ENCODE results near the gene TMEM80. TPM values are rescaled to one million over a fixed set of nuclear protein-coding genes. Genes with fewer than 3 reads are reported as not detected.

The TMEM80 gene
- polyA plus RNA-seq, 1 experiment, result 19.5 TPM

DNA sequence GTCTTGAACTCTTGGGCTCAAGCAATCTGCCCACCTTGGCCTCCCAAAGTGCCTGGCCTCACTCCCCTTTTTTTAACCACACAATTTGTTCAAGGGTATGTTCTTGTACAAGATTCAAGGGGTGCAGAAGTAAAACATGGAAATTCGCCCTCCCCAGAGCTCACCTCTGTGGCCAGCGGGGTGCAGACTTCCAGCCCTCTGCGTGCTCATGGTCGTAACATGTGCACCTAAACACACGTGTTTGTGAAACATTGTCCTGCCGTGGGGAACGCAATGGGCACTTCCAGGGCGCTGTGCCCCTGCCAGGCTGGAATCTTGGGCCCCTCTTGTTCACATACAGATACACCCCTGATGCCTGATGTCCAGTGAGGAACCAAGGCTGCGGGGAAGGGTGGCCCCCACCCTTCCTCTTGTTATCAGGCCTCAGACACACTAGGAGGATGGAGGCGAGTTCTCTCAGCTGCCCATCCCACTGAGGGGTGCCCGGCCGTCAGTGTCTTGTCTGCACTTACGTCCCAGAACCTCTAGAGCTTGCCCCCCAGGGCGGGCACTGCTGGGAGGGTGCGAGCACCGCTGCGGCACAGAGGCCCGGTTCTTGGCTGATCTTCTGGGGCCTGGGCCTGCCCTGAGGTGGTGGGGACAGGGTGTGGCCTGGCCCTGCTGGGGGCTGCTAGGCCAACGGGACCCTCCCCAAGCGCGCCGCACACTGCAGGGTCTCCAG, 6.3 kb downstream of the TMEM80 start:
- Histone ChIP-seq H3K36me3 (ENCODE audit: control insufficient read depth, insufficient read depth, low read length) (peaks cover 14% of the 10 kb centered on the region), H3K27me3 (ENCODE audit: control insufficient read depth, insufficient read depth, low read length) (no peaks in the 10 kb centered on the region), H3K4me3 (ENCODE audit: low read depth, low read length) (no peak overlapping the region)
- POLR2A ChIA-PET, result no interaction called here
- CTCF ChIA-PET, result interaction anchor here (0.6 to 3.3 kb wide), 2 partner anchors 25 to 89 kb away, joined by 3 to 17 read pairs; no protein-coding TSS in a partner anchor
- TF ChIP-seq, protein P1, sequence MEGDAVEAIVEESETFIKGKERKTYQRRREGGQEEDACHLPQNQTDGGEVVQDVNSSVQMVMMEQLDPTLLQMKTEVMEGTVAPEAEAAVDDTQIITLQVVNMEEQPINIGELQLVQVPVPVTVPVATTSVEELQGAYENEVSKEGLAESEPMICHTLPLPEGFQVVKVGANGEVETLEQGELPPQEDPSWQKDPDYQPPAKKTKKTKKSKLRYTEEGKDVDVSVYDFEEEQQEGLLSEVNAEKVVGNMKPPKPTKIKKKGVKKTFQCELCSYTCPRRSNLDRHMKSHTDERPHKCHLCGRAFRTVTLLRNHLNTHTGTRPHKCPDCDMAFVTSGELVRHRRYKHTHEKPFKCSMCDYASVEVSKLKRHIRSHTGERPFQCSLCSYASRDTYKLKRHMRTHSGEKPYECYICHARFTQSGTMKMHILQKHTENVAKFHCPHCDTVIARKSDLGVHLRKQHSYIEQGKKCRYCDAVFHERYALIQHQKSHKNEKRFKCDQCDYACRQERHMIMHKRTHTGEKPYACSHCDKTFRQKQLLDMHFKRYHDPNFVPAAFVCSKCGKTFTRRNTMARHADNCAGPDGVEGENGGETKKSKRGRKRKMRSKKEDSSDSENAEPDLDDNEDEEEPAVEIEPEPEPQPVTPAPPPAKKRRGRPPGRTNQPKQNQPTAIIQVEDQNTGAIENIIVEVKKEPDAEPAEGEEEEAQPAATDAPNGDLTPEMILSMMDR (IDR thresholded peaks at IDR 0.05; ENCODE audit: insufficient read depth, low read depth, low read length), result no peak
- DNase-seq (ENCODE audit: low read depth), result no peak

DNA sequence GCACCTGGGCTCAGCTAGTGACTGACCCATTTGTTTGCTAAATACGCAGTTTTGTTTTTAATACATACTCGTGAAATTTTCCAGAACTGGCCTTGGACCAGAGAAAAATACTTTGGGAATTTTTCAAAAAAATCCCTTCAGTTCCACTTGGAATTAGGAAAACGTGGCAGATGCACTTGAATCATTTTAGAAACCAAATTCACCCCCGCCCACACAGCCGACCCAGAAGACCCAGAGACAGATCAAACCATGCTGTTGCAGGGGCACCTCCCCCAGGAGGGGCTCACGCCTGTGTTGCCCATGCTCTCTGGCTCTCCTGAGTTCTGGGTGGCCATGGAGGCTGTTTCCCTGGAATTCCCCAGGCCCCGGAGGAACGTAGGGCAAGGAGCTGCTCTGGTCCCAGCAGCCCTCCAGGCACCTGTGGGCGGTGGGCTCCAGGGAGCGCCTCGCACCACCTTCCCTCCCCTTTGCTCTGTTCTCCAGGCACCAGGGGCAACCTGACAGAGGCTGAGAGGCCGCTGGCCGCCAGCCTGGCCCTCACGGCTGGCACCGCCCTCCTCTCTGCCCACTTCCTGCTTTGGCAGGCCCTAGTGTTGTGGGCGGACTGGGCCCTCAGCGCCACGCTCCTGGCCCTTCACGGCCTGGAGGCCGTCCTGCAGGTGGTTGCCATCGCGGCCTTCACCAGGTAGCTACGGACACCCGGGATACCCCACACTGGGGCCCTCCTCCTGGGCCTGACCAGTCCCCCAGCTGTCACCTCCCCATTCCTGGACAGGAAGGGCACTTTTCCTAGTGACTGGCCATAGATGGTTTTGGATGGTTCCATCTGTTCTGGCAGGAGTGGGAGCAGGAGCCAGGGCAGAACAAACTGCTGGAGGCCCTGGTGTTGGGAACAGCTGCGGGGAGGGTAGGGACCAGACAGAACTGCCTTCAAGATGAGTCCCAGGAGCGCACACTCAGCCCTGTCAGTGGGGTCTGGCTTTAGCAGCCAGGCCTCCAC, 7.1 kb downstream of the TMEM80 start:
- ChIA-PET CTCF (interaction anchor here (0.6 to 3.3 kb wide), 2 partner anchors 25 to 52 kb away, joined by 3 to 17 read pairs; no protein-coding TSS in a partner anchor), POLR2A (no interaction called here)
- Histone ChIP-seq H3K4me3 (ENCODE audit: low read depth, low read length) (no peak overlapping the region), H3K36me3 (ENCODE audit: control insufficient read depth, insufficient read depth, low read length) (peaks cover 14% of the 10 kb centered on the region), H3K27me3 (ENCODE audit: control insufficient read depth, insufficient read depth, low read length) (no peaks in the 10 kb centered on the region)
- TF ChIP-seq, protein P1 (IDR thresholded peaks at IDR 0.05; ENCODE audit: insufficient read depth, low read depth, low read length), result no peak
- DNase-seq (ENCODE audit: low read depth), result no peak

DNA sequence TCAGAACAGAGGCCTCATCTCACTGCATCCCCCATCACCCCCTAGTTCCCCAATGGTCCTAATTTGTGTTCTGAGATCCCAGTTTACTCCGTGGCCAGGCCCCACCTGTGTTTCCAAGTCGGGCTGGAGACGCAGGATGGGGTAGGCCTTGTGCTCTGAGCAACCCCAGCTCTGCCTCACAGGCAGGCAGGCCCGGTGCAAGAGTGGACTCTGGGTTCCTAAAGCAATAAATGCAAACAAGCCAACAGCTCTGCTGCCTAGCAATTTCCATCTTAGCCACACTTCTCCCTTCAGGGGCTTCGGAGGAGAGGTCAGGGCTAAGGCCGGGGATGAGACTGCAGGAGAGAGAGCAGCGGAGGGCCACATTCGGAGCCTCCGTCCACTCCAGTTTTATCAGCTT, 7.9 kb downstream of the TMEM80 start:
- Histone ChIP-seq H3K27me3 (ENCODE audit: control insufficient read depth, insufficient read depth, low read length) (no peaks in the 10 kb centered on the region), H3K36me3 (ENCODE audit: control insufficient read depth, insufficient read depth, low read length) (peaks cover 14% of the 10 kb centered on the region), H3K4me3 (ENCODE audit: low read depth, low read length) (no peak overlapping the region)
- DNase-seq (ENCODE audit: low read depth), result no peak
- CTCF ChIA-PET, result interaction anchor here (1.5 to 3.3 kb wide), 2 partner anchors 24 to 128 kb away, joined by 3 to 17 read pairs; no protein-coding TSS in a partner anchor
- POLR2A ChIA-PET, result interaction anchor here (0.5 kb wide), 1 partner anchor 29 kb away, joined by 3 read pairs; no protein-coding TSS in a partner anchor
- TF ChIP-seq, protein P1 (IDR thresholded peaks at IDR 0.05; ENCODE audit: insufficient read depth, low read depth, low read length), result no peak

DNA sequence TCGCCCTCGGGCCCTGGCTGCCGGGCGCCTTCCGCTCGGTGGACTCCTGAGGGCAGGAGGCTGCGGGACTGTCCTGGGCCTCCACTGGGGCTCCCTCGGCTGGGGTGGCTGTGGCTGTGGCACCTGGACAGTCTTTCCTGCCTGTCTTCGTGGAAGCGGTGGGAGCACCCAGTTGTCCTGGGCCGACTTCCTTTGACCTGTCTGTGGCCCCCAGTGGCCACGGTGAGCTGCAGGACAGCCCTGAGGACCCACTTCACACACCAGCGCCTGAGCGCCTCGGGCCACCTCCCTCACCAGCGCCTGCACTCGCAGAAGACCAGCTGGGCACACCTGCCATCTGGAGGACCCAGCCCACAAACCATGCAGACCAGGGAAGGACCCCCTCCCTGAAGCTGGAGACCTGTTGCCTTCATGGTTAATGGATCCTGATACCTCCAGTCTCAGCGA, 8.6 kb downstream of the TMEM80 start:
- CTCF ChIA-PET, result interaction anchor here (0.9 to 3.3 kb wide), 4 partner anchors 9 to 128 kb away, joined by 3 to 17 read pairs (median 3); partner anchors contain the start of genes DEAF1 and TMEM80
- POLR2A ChIA-PET, result interaction anchor here (0.5 kb wide), 1 partner anchor 30 kb away, joined by 3 read pairs; no protein-coding TSS in a partner anchor

More for the DNA sequence above, 8.6 kb downstream of the TMEM80 start:
- TF ChIP-seq, protein P1 (IDR thresholded peaks at IDR 0.05; ENCODE audit: insufficient read depth, low read depth, low read length), result no peak
- H3K27me3 ChIP-seq (ENCODE audit: control insufficient read depth, insufficient read depth, low read length), result no peaks in the 10 kb centered on the region
- H3K36me3 ChIP-seq (ENCODE audit: control insufficient read depth, insufficient read depth, low read length), result peaks cover 14% of the 10 kb centered on the region
- no peak for DNase-seq (ENCODE audit: low read depth)
- no peak overlapping the region for H3K4me3 ChIP-seq (ENCODE audit: low read depth, low read length)

Data from BJ (cell line).